ENCODE data around the gene RALGPS1. TPM values are rescaled to one million over a fixed set of nuclear protein-coding genes. Genes with fewer than 3 reads are reported as not detected.

Gene RALGPS1
- total and polyA plus RNA-seq, 2 donors (not counting 1 experiment from before 2014, with no cell fraction given): 2.0 to 5.9 TPM

- Histone ChIP-seq H3K4me1 (ENCODE audit: control insufficient read depth, extremely low read depth, insufficient read depth, low read length) (no peaks in the 10 kb centered on the region), H4K20me1 (ENCODE audit: control insufficient read depth, extremely low read depth, insufficient read depth, low read length) (no peaks in the 10 kb centered on the region), H3K27ac (ENCODE audit: insufficient read depth, low read length) (no peak overlapping the region), H3K9ac (ENCODE audit: insufficient read depth, low read length) (no peak overlapping the region), H3K4me2 (ENCODE audit: extremely low read depth, insufficient read depth, low read length) (no peak overlapping the region), H2AFZ (ENCODE audit: low read length) (no peak overlapping the region), H3K36me3 (ENCODE audit: control insufficient read depth, insufficient read depth, low read length) (no peaks in the 10 kb centered on the region), H3K27me3 (ENCODE audit: control insufficient read depth, insufficient read depth, low read length) (no peaks in the 10 kb centered on the region), H3K9me3 (ENCODE audit: control insufficient read depth, insufficient read depth, low read depth, low read length) (no peaks in the 10 kb centered on the region), H3K79me2 (ENCODE audit: control insufficient read depth, insufficient read depth, low read length) (no peaks in the 10 kb centered on the region), H3K4me3 (replicated peaks in 1 of 4; ENCODE audit: control extremely low read depth in 1 of 4, insufficient read depth in 1 of 4, low read depth in 3 of 4, low read length in 4 of 4) (no peak overlapping the region)
- no peak for TF ChIP-seq EZH2 (IDR thresholded peaks at IDR 0.05; ENCODE audit: low read length, missing control alignments)
- no peak for TF ChIP-seq CTCF (conservative IDR thresholded peaks at IDR 0.05 in 1 of 2, IDR thresholded peaks at IDR 0.05 in 1 of 2; ENCODE audit: low read depth in 1 of 2, low read length in 2 of 2)
- DNase-seq (ENCODE audit: low read depth in 2 of 2): no peak
Measured at GRCh38 chr9:126894052-126894603, 20.5 kb upstream of the RALGPS1 start.

- Histone ChIP-seq H3K4me3 (replicated peaks in 1 of 4; ENCODE audit: control extremely low read depth in 1 of 4, insufficient read depth in 1 of 4, low read depth in 3 of 4, low read length in 4 of 4) (no peak overlapping the region), H3K9me3 (ENCODE audit: control insufficient read depth, insufficient read depth, low read depth, low read length) (no peaks in the 10 kb centered on the region), H3K9ac (ENCODE audit: insufficient read depth, low read length) (no peak overlapping the region), H3K27ac (ENCODE audit: insufficient read depth, low read length) (no peak overlapping the region), H2AFZ (ENCODE audit: low read length) (no peak overlapping the region), H3K27me3 (ENCODE audit: control insufficient read depth, insufficient read depth, low read length) (peaks cover 14% of the 10 kb centered on the region), H4K20me1 (ENCODE audit: control insufficient read depth, extremely low read depth, insufficient read depth, low read length) (no peaks in the 10 kb centered on the region), H3K79me2 (ENCODE audit: control insufficient read depth, insufficient read depth, low read length) (no peaks in the 10 kb centered on the region), H3K4me2 (ENCODE audit: extremely low read depth, insufficient read depth, low read length) (no peak overlapping the region), H3K4me1 (ENCODE audit: control insufficient read depth, extremely low read depth, insufficient read depth, low read length) (no peaks in the 10 kb centered on the region), H3K36me3 (ENCODE audit: control insufficient read depth, insufficient read depth, low read length) (no peaks in the 10 kb centered on the region)
- TF ChIP-seq CTCF (conservative IDR thresholded peaks at IDR 0.05 in 1 of 2, IDR thresholded peaks at IDR 0.05 in 1 of 2; ENCODE audit: low read depth in 1 of 2, low read length in 2 of 2) (no peak), EZH2 (IDR thresholded peaks at IDR 0.05; ENCODE audit: low read length, missing control alignments) (no peak)
- DNase-seq (ENCODE audit: low read depth in 2 of 2): no peak
Measured at GRCh38 chr9:126902210-126902609, 12.4 kb upstream of the RALGPS1 start.

GRCh38 chr9:126904586-126904985 lies 10.0 kb upstream of the RALGPS1 start:
- no peak overlapping the region for H3K4me3 ChIP-seq (replicated peaks in 1 of 4; ENCODE audit: control extremely low read depth in 1 of 4, insufficient read depth in 1 of 4, low read depth in 3 of 4, low read length in 4 of 4)
- peaks cover 18% of the 10 kb centered on the region for H3K27me3 ChIP-seq (ENCODE audit: control insufficient read depth, insufficient read depth, low read length)
- no peaks in the 10 kb centered on the region for H4K20me1 ChIP-seq (ENCODE audit: control insufficient read depth, extremely low read depth, insufficient read depth, low read length)
- no peaks in the 10 kb centered on the region for H3K79me2 ChIP-seq (ENCODE audit: control insufficient read depth, insufficient read depth, low read length)
- no peak for TF ChIP-seq EZH2 (IDR thresholded peaks at IDR 0.05; ENCODE audit: low read length, missing control alignments)
- no peak for TF ChIP-seq CTCF (conservative IDR thresholded peaks at IDR 0.05 in 1 of 2, IDR thresholded peaks at IDR 0.05 in 1 of 2; ENCODE audit: low read depth in 1 of 2, low read length in 2 of 2)
- no peaks in the 10 kb centered on the region for H3K9me3 ChIP-seq (ENCODE audit: control insufficient read depth, insufficient read depth, low read depth, low read length)
- no peak overlapping the region for H2AFZ ChIP-seq (ENCODE audit: low read length)
- H3K27ac ChIP-seq (ENCODE audit: insufficient read depth, low read length): no peak overlapping the region
- H3K9ac ChIP-seq (ENCODE audit: insufficient read depth, low read length): no peak overlapping the region
- no peak for DNase-seq (ENCODE audit: low read depth in 2 of 2)
- no peak overlapping the region for H3K4me2 ChIP-seq (ENCODE audit: extremely low read depth, insufficient read depth, low read length)
- no peaks in the 10 kb centered on the region for H3K36me3 ChIP-seq (ENCODE audit: control insufficient read depth, insufficient read depth, low read length)
- no peaks in the 10 kb centered on the region for H3K4me1 ChIP-seq (ENCODE audit: control insufficient read depth, extremely low read depth, insufficient read depth, low read length)

Measured in fibroblast of lung (primary cell).